Neural progenitor cell (in vitro differentiated cells): ENCODE measurements around the gene NPC2. TPM values are rescaled to one million over a fixed set of nuclear protein-coding genes. Genes with fewer than 3 reads are reported as not detected.

Source experiments
- DNase-seq: peaks from one replicate; pipeline ENCODE4 v3.0.0-alpha.2; 2016; ENCODE audit warnings: low spot score
- H2AFZ ChIP-seq: fragments of 200-600 bp; sonication (generic); replicated peaks from 2 replicates; pipeline ENCODE4 v1.6.1; 2016; ENCODE audit warnings: antibody characterized with exemption
- H3F3A ChIP-seq: fragments of 200-600 bp; sonication (generic); 2 replicates; pipeline ENCODE4 v1.6.1; 2016; ENCODE audit warnings: antibody characterized with exemption, low read depth
- H3K27ac ChIP-seq: fragments of 200-600 bp; sonication (generic); 2 replicates; pipeline ENCODE4 v1.5.1; 2016; ENCODE audit warnings: mild to moderate bottlenecking
- H3K27me3 ChIP-seq: fragments of 200-600 bp; sonication (generic); 2 replicates; pipeline ENCODE4 v1.6.1; 2016; ENCODE audit warnings: mild to moderate bottlenecking, moderate library complexity
- H3K36me3 ChIP-seq: fragments of 200-600 bp; sonication (generic); 2 replicates; pipeline ENCODE4 v1.5.1; 2016
- H3K4me1 ChIP-seq: fragments of 200-600 bp; sonication (generic); 2 replicates; pipeline ENCODE4 v1.6.1; 2016; ENCODE audit warnings: mixed run types
- H3K4me2 ChIP-seq: fragments of 200-600 bp; sonication (generic); 2 replicates; pipeline ENCODE4 v1.6.1; 2016
- H3K4me3 ChIP-seq: fragments of 200-600 bp; sonication (generic); 2 replicates; pipeline ENCODE4 v1.5.1; 2016
- H3K79me2 ChIP-seq: fragments of 200-600 bp; sonication (generic); 2 replicates; pipeline ENCODE4 v1.6.1; 2016; ENCODE audit warnings: low read depth
- H3K9ac ChIP-seq: fragments of 200-600 bp; sonication (generic); 2 replicates; pipeline ENCODE4 v1.6.1; 2016
- H3K9me3 ChIP-seq: fragments of 200-600 bp; sonication (generic); 2 replicates; pipeline ENCODE4 v1.5.1; 2016; ENCODE audit warnings: low read depth
- H4K20me1 ChIP-seq: fragments of 200-600 bp; sonication (generic); 2 replicates; pipeline ENCODE4 v1.6.1; 2016; ENCODE audit warnings: low read depth
- H3K27ac Mint-ChIP-seq: 3 replicates; pipeline ENCODE4 v1.8.0; 2021; ENCODE audit warnings: mixed read lengths
- H3K27me3 Mint-ChIP-seq: 2 replicates; pipeline ENCODE4 v1.8.0; 2022; ENCODE audit warnings: low read depth, mild to moderate bottlenecking, inconsistent platforms, moderate library complexity, mixed read lengths; ENCODE audit not compliant: insufficient read depth
- H3K36me3 Mint-ChIP-seq: 3 replicates; pipeline ENCODE4 v1.8.0; 2021; ENCODE audit warnings: mixed read lengths
- H3K4me1 Mint-ChIP-seq: 3 replicates; pipeline ENCODE4 v1.8.0; 2021; ENCODE audit warnings: mixed read lengths
- H3K4me3 Mint-ChIP-seq: 3 replicates; pipeline ENCODE4 v1.8.0; 2021; ENCODE audit warnings: mild to moderate bottlenecking, moderate library complexity, mixed read lengths
- H3K9me3 Mint-ChIP-seq: 3 replicates; pipeline ENCODE4 v1.8.0; 2020; ENCODE audit warnings: mixed read lengths
- EZH2 ChIP-seq: fragments of 200-600 bp; sonication (generic); IDR thresholded peaks from 2 replicates; pipeline ENCODE4 v1.6.1; 2017; ENCODE audit warnings: antibody characterized with exemption, mild to moderate bottlenecking, moderate library complexity
- EZH2phosphoT487 ChIP-seq: fragments of 200-600 bp; sonication (generic); IDR thresholded peaks from 2 replicates; pipeline ENCODE4 v1.6.1; 2017; ENCODE audit warnings: antibody characterized with exemption
- total RNA-seq: library from RNA; depleted of rRNA; stranded (reverse); fragments of >200 nt; gene quantifications from 2 replicates; pipeline ENCODE4 v1.2.3, GENCODE V29; 2015; ENCODE audit warnings: low replicate concordance
- TF ChIP-seq, protein P1 (sequence below): fragments of 200-600 bp; sonication (generic); IDR thresholded peaks from 2 replicates; pipeline ENCODE4 v1.5.1; 2017; ENCODE audit warnings: antibody characterized with exemption, mild to moderate bottlenecking

Gene NPC2
- total RNA-seq, 1 donor from 2014 or later: 371 TPM

DNA sequence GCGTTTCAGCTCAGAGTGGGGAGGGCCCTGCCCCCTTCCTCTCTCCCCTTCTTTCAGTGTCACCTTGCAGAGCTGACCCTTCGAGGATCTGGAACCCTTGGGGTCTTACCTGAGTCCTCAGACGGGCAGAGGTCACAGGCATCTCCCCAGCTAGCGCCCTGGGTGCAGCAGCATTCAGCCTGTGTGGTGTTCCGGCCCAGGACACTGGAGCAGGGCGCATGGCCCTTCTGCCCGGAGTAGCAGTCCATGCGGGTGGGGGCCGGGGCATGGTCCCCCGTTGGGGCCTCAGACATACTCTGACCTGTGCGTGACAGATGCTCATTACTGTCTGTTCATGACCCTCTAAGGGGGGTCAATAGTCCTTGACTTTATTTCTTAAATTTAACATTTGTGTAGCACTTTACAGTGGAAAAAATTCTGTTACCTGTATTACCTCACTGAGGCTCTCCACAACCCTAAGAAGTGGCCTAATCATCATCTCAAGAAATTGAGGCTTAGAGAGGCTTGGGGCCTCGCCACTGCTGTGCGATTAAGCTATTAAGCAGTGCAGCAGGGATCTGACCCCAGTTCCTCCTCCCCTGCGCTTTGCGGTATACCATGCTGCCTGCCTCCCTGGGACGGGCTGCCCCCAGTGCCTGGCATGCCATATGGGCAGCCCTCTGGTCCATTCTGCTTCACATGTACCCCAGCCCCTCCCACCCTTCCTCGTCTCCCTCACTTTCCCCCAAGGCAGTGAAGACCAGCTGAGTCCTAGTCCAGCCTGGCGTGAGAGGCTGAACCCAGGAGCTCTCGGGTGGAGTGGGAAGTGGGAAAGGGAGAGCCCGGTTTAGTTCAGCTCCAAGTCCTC is 12.0 kb upstream of the NPC2 start:
- H3K4me3 Mint-ChIP-seq: no peak overlapping the region
- H3K36me3 ChIP-seq: no peaks in the 10 kb centered on the region
- no peak overlapping the region for H3K27ac ChIP-seq
- no peaks in the 10 kb centered on the region for H3K36me3 Mint-ChIP-seq
- H3K4me1 ChIP-seq: peaks cover 28% of the 10 kb centered on the region
- H3K9me3 ChIP-seq: no peaks in the 10 kb centered on the region
- H3K27me3 ChIP-seq: no peaks in the 10 kb centered on the region
- no peaks in the 10 kb centered on the region for H3K79me2 ChIP-seq
- no peak for DNase-seq
- H3F3A ChIP-seq: peaks cover 20% of the 10 kb centered on the region
- no peak overlapping the region for H3K9ac ChIP-seq
- no peaks in the 10 kb centered on the region for H3K9me3 Mint-ChIP-seq
- no peak overlapping the region for H3K4me3 ChIP-seq
- H2AFZ ChIP-seq: no peak overlapping the region
- H4K20me1 ChIP-seq: peaks cover 6% of the 10 kb centered on the region
- peaks cover 5% of the 10 kb centered on the region for H3K27me3 Mint-ChIP-seq
- H3K4me1 Mint-ChIP-seq: peaks cover 41% of the 10 kb centered on the region
- H3K27ac Mint-ChIP-seq: no peak overlapping the region
- no peak overlapping the region for H3K4me2 ChIP-seq
- TF ChIP-seq EZH2phosphoT487: no peak

DNA sequence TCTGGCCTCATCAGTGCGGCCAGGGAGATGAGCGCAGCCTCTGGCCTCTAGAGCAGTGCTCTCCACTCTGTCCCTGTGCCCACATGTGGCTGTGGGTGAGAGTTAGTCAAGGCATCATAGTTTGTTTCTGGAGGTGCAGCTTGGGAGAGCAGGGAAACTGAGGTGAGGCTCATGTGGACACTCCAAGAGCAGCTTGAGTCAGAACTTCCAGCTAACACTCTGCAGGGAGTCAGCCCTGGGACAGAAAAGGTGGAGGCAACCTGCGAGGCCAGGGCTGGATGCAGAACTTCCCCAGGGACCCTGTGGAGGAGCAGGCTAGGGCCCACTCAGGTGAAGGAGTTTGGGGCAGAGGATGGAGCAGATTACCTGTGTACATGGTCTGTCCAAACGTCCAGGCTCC is 11.3 kb upstream of the NPC2 start:
- no peaks in the 10 kb centered on the region for H3K36me3 ChIP-seq
- peaks cover 28% of the 10 kb centered on the region for H3K4me1 ChIP-seq
- no peak overlapping the region for H3K4me3 ChIP-seq
- H3K9me3 ChIP-seq: no peaks in the 10 kb centered on the region
- no peak overlapping the region for H3K4me3 Mint-ChIP-seq
- peaks cover 27% of the 10 kb centered on the region for H3F3A ChIP-seq
- H3K27me3 ChIP-seq: no peaks in the 10 kb centered on the region
- peaks cover 5% of the 10 kb centered on the region for H3K27me3 Mint-ChIP-seq
- no peaks in the 10 kb centered on the region for H3K79me2 ChIP-seq
- no peak overlapping the region for H3K4me2 ChIP-seq
- no peaks in the 10 kb centered on the region for H3K36me3 Mint-ChIP-seq
- peak overlapping the region; percentile 74 for H3K27ac Mint-ChIP-seq
- H3K9me3 Mint-ChIP-seq: no peaks in the 10 kb centered on the region
- H4K20me1 ChIP-seq: peaks cover 6% of the 10 kb centered on the region
- H3K9ac ChIP-seq: no peak overlapping the region
- no peak for DNase-seq
- H2AFZ ChIP-seq: no peak overlapping the region
- peaks cover 36% of the 10 kb centered on the region for H3K4me1 Mint-ChIP-seq
- no peak for TF ChIP-seq EZH2
- TF ChIP-seq, protein P1, sequence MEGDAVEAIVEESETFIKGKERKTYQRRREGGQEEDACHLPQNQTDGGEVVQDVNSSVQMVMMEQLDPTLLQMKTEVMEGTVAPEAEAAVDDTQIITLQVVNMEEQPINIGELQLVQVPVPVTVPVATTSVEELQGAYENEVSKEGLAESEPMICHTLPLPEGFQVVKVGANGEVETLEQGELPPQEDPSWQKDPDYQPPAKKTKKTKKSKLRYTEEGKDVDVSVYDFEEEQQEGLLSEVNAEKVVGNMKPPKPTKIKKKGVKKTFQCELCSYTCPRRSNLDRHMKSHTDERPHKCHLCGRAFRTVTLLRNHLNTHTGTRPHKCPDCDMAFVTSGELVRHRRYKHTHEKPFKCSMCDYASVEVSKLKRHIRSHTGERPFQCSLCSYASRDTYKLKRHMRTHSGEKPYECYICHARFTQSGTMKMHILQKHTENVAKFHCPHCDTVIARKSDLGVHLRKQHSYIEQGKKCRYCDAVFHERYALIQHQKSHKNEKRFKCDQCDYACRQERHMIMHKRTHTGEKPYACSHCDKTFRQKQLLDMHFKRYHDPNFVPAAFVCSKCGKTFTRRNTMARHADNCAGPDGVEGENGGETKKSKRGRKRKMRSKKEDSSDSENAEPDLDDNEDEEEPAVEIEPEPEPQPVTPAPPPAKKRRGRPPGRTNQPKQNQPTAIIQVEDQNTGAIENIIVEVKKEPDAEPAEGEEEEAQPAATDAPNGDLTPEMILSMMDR: no peak
- no peak for TF ChIP-seq EZH2phosphoT487
- H3K27ac ChIP-seq: no peak overlapping the region

DNA sequence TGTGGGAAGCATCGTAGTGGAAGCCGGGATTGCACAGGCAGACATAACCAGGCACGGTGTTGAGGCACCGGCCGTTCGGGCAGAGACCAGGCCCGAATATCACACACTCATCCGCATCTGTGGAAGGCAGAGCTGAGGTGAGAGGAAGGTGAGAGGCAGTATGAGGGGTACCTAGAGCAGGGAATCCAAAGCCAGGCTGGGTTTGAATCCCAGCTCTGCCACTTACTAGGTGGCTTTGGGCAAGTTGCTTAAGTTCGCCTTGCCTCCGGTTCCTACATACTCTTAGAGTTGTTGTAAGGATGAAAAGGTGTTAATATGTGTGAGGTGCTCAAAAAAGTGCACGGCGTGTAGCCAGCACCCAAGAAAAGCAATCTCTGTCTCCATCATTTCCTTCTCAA is 10.8 kb upstream of the NPC2 start:
- no peak for DNase-seq
- peaks cover 5% of the 10 kb centered on the region for H3K27me3 Mint-ChIP-seq
- Histone ChIP-seq H3K4me3 (no peak overlapping the region), H3K27me3 (no peaks in the 10 kb centered on the region), H3K4me2 (no peak overlapping the region), H3K27ac (no peak overlapping the region), H3K36me3 (no peaks in the 10 kb centered on the region), H3K9ac (no peak overlapping the region), H3K4me1 (peaks cover 28% of the 10 kb centered on the region), H2AFZ (no peak overlapping the region), H4K20me1 (peaks cover 6% of the 10 kb centered on the region), H3K9me3 (no peaks in the 10 kb centered on the region), H3F3A (peaks cover 32% of the 10 kb centered on the region), H3K79me2 (no peaks in the 10 kb centered on the region)
- no peak overlapping the region for H3K4me3 Mint-ChIP-seq
- H3K36me3 Mint-ChIP-seq: no peaks in the 10 kb centered on the region
- H3K4me1 Mint-ChIP-seq: peaks cover 35% of the 10 kb centered on the region
- TF ChIP-seq EZH2: no peak
- TF ChIP-seq EZH2phosphoT487: no peak
- TF ChIP-seq, protein P1: no peak
- peak overlapping the region; percentile 74 for H3K27ac Mint-ChIP-seq
- no peaks in the 10 kb centered on the region for H3K9me3 Mint-ChIP-seq

DNA sequence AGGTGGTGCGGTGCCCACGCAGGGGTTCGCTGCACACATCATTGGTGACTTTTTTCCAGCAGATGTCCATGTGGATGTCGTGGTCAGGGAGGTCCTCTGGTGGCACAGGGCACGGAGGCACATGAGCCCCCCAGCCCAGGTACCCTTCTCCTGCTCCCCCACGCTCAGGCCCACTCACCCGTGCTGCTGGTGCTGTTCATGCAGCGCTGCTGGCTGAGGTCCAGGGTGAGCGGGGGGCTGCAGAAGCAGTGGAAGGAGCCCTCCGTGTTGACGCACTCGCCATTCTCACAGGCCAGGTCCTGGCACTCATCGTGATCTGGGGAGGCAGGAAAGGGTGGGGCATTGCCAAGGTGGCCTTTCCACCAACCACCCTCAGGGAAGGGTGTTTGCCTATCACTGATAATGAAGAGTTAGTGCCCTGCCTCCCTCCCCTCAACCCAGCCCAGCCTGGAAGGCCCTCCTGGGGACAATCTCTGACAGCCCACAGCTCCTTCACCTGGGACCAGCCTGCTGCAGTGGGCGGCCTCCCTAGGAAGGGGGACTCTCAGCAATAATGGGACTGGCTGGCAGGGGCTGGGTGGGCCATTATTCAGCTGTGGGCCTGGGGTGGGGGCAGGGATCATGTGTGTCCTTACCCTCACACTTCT is 10.3 kb upstream of the NPC2 start:
- Mint-ChIP-seq H3K27ac (no peak overlapping the region), H3K36me3 (no peaks in the 10 kb centered on the region), H3K9me3 (no peaks in the 10 kb centered on the region), H3K4me1 (peaks cover 34% of the 10 kb centered on the region), H3K27me3 (peaks cover 5% of the 10 kb centered on the region), H3K4me3 (no peak overlapping the region)
- Histone ChIP-seq H3K9me3 (no peaks in the 10 kb centered on the region), H3K4me3 (no peak overlapping the region), H3K36me3 (no peaks in the 10 kb centered on the region), H3K27ac (no peak overlapping the region), H3K9ac (no peak overlapping the region), H3K4me1 (peaks cover 25% of the 10 kb centered on the region), H4K20me1 (peaks cover 6% of the 10 kb centered on the region), H2AFZ (no peak overlapping the region), H3K27me3 (no peaks in the 10 kb centered on the region), H3K4me2 (no peak overlapping the region), H3F3A (peaks cover 37% of the 10 kb centered on the region), H3K79me2 (no peaks in the 10 kb centered on the region)
- DNase-seq: no peak
- TF ChIP-seq EZH2phosphoT487 (no peak), EZH2 (no peak)
- TF ChIP-seq, protein P1: no peak
